Testis (tissue), 3 donors: ENCODE data around the gene ZNF837. TPM values are rescaled to one million over a fixed set of nuclear protein-coding genes. Genes with fewer than 3 reads are reported as not detected.

Experiments
- DNase-seq: peaks from one replicate; pipeline ENCODE4 v3.0.0-alpha.2; 2019
- H3K27ac ChIP-seq, 2 donors: fragments of 200-600 bp; sonication (generic); one replicate each; pipeline ENCODE4 v1.5.1; 2019
- H3K27me3 ChIP-seq: fragments of 200-600 bp; sonication (generic); one replicate; pipeline ENCODE4 v1.5.1; 2019
- H3K36me3 ChIP-seq: fragments of 200-600 bp; sonication (generic); one replicate; pipeline ENCODE4 v1.5.1; 2017; ENCODE audit warnings: low read depth; ENCODE audit errors: missing control alignments
- H3K4me1 ChIP-seq: fragments of 200-600 bp; sonication (generic); one replicate; pipeline ENCODE4 v1.5.1; 2019
- H3K4me3 ChIP-seq, 2 donors: fragments of 200-600 bp; sonication (generic); one replicate each; pipeline ENCODE4 v1.5.1; 2017 to 2019
- H3K9me3 ChIP-seq: fragments of 200-600 bp; sonication (generic); one replicate; pipeline ENCODE4 v1.5.1; 2017
- POLR2A ChIP-seq: fragments of 450-650 bp; IDR thresholded peaks from one replicate; pipeline ENCODE4 v1.6.1; 2017; ENCODE audit warnings: antibody characterized with exemption, mild to moderate bottlenecking, moderate library complexity
- WGBS, 2 donors: methylation state at CpG; one replicate each; pipeline ENCODE4 v1.1.5; 2018; 5-methylcytosine and 5-hydroxymethylcytosine counted together
- intact Hi-C: fragments of 100-400 bp; cut with DNase I; formaldehyde crosslinking; loops from one replicate; pipeline ENCODE4 v1.15.1; 2023; ENCODE audit warnings: low total_unique reads
- polyA plus RNA-seq: library from polyadenylated mRNA; stranded (reverse); fragments of 350-450 nt; fragmentation: Illumina TruSeq; extraction: RNeasy Lipid Tissue Mini Kit (QIAGEN cat#74804); gene quantifications from one replicate; pipeline ENCODE4 v1.2.3, GENCODE V29; 2014; ENCODE audit warnings: low read depth, low replicate concordance; ENCODE audit not compliant: insufficient read depth
- total RNA-seq, 2 donors: library from RNA; depleted of rRNA; stranded (reverse); fragments of >200 nt; gene quantifications; one replicate each; pipeline ENCODE4 v1.2.3, GENCODE V29; 2016
- TF ChIP-seq, protein P1 (sequence below), 3 experiments: fragments of 450-650 bp in 2 of 3; fragments of 200-600 bp in 1 of 3; sonication (generic) in 1 of 3; IDR thresholded peaks; one replicate each; pipeline ENCODE4 v1.5.1; 2016 to 2019; ENCODE audit warnings: antibody characterized with exemption in 3 of 3, mild to moderate bottlenecking in 2 of 3, moderate library complexity in 1 of 3

The ZNF837 gene
- total and polyA plus RNA-seq, 3 donors from 2014 or later: 1.3 to 9.3 (median 6.2) TPM

DNA sequence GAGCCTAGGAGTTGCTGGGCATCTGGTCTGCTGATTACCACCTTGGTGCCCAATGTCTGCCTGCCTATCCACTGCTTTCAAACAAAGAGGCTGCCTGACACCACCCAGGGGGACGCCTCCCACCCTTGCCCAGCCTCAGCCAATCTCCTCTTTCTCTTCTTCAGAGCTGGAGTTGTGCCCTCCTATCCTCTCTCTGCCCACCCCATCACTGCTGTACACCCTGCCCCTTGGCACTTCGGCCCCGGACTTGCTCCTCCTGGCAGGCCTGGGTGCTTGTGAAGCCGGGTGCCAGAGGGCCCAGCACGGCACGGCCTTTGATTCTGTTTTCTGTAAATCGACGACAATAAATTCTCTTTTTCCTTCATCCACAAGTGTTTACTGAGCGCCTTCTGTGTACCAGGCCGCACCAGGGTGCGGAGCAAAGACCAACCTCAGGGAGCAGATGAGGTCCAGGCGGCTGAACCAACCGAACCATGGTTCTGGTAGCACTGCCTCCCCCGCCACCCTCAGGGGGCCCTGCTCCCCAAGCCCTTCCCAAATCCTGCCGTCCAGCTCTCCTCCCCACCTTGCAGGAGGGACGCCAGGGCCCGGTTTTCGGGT is 19.6 kb upstream of the ZNF837 start:
- 41 to 44% methylated on average over 14 to 18 of the region's 18 CpGs for WGBS, 2 donors
- H3K36me3 ChIP-seq: no peaks in the 10 kb centered on the region
- peak overlapping the region; percentile 54 to 69 for H3K4me3 ChIP-seq
- no peaks in the 10 kb centered on the region for H3K27me3 ChIP-seq
- H3K27ac ChIP-seq: no peak overlapping the region
- no peaks in the 10 kb centered on the region for H3K9me3 ChIP-seq
- peaks cover 17% of the 10 kb centered on the region for H3K4me1 ChIP-seq
- intact Hi-C loops: no loop called here
- TF ChIP-seq, protein P1, sequence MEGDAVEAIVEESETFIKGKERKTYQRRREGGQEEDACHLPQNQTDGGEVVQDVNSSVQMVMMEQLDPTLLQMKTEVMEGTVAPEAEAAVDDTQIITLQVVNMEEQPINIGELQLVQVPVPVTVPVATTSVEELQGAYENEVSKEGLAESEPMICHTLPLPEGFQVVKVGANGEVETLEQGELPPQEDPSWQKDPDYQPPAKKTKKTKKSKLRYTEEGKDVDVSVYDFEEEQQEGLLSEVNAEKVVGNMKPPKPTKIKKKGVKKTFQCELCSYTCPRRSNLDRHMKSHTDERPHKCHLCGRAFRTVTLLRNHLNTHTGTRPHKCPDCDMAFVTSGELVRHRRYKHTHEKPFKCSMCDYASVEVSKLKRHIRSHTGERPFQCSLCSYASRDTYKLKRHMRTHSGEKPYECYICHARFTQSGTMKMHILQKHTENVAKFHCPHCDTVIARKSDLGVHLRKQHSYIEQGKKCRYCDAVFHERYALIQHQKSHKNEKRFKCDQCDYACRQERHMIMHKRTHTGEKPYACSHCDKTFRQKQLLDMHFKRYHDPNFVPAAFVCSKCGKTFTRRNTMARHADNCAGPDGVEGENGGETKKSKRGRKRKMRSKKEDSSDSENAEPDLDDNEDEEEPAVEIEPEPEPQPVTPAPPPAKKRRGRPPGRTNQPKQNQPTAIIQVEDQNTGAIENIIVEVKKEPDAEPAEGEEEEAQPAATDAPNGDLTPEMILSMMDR (IDR thresholded peaks at IDR 0.05): no peak
- no peak for TF ChIP-seq POLR2A
- no peak for DNase-seq

- peaks cover 17% of the 10 kb centered on the region for H3K4me1 ChIP-seq
- no peaks in the 10 kb centered on the region for H3K27me3 ChIP-seq
- intact Hi-C loops: no loop called here
- no peak overlapping the region for H3K27ac ChIP-seq
- TF ChIP-seq, protein P1 (IDR thresholded peaks at IDR 0.05): no peak
- TF ChIP-seq POLR2A: no peak
- H3K4me3 ChIP-seq: no peak overlapping the region
- H3K36me3 ChIP-seq: no peaks in the 10 kb centered on the region
- no peak for DNase-seq
- H3K9me3 ChIP-seq: no peaks in the 10 kb centered on the region
- 97% methylated on average over 3 of the region's 3 CpGs; no CpG with 5 or more reads in 1 of the 2 donors for WGBS, 2 donors
Observed at GRCh38 chr19:58399903-58400302, 19.1 kb upstream of the ZNF837 start.

DNA sequence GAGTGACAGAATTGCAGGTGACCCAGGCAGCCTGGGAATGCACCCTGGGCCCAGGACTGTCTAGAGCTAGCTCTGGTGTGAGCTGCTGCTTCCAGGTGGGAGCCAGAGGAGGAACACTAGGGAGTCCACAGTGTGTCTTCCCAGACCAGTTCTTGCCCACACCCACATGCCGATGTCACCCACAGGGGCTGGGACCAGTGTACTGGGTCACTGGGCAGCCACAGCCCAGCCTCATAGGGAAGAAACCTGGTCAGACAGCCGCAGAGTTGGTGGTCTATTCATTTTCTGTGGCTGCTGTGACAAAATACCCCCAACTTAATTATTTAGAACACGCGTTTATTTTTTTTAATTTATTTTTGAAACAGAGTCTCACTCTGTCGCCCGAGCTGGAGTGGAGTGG is 17.7 kb upstream of the ZNF837 start:
- peaks cover 17% of the 10 kb centered on the region for H3K4me1 ChIP-seq
- no peak overlapping the region for H3K4me3 ChIP-seq
- no peaks in the 10 kb centered on the region for H3K27me3 ChIP-seq
- intact Hi-C loops: no loop called here
- DNase-seq: no peak
- 90 to 93% methylated on average over 6 of the region's 6 CpGs for WGBS, 2 donors
- H3K27ac ChIP-seq: no peak overlapping the region
- TF ChIP-seq POLR2A: no peak
- TF ChIP-seq, protein P1 (IDR thresholded peaks at IDR 0.05): no peak
- no peaks in the 10 kb centered on the region for H3K36me3 ChIP-seq
- H3K9me3 ChIP-seq: no peaks in the 10 kb centered on the region

DNA sequence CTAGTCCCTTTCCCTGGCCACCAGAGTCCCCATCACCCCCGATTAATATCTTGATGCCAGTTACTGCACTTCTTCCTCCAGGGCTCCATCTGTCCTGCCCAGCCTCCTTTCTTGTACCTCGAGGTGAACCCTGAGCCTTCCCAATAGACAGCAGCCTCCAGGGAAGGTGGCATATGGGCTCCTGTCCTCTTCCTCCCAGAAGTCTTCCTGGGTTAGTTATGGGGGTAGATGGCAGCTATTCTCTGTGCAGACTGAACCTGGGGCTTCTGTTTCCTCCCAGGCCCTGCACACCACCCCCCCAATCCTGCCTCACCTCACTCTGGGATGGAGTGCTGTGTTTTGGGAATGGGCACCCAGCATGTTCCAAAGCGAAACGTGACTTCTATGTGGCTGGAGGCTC is 17.3 kb upstream of the ZNF837 start:
- no peaks in the 10 kb centered on the region for H3K27me3 ChIP-seq
- WGBS, 2 donors: 83 to 96% methylated on average over 4 of the region's 4 CpGs
- no peak overlapping the region for H3K27ac ChIP-seq
- H3K4me3 ChIP-seq: no peak overlapping the region
- no peak for DNase-seq
- peaks cover 17% of the 10 kb centered on the region for H3K4me1 ChIP-seq
- no peaks in the 10 kb centered on the region for H3K9me3 ChIP-seq
- intact Hi-C loops: no loop called here
- no peak for TF ChIP-seq POLR2A
- TF ChIP-seq, protein P1 (IDR thresholded peaks at IDR 0.05): no peak
- H3K36me3 ChIP-seq: no peaks in the 10 kb centered on the region

GRCh38 chr19:58397533-58398037 is 16.8 kb upstream of the ZNF837 start:
- H3K27ac ChIP-seq: no peak overlapping the region
- H3K36me3 ChIP-seq: no peaks in the 10 kb centered on the region
- TF ChIP-seq, protein P1 (IDR thresholded peaks at IDR 0.05): no peak
- TF ChIP-seq POLR2A: no peak
- H3K4me3 ChIP-seq: no peak overlapping the region
- no peak for DNase-seq
- intact Hi-C loops: no loop called here
- H3K9me3 ChIP-seq: no peaks in the 10 kb centered on the region
- WGBS, 2 donors: 47 to 59% methylated on average over 4 to 7 of the region's 7 CpGs
- no peaks in the 10 kb centered on the region for H3K27me3 ChIP-seq
- peaks cover 17% of the 10 kb centered on the region for H3K4me1 ChIP-seq
